ENCODE measurements around the gene SMIM3.
A peak's percentile ranks its signal among the peaks of the same experiment; 100 is the strongest.
"Not testable (repeated sequence)": the region's sequence is repeated elsewhere in the genome, so short reads cannot be mapped to it uniquely, and the experiment has no call there.

The SMIM3 gene

DNA sequence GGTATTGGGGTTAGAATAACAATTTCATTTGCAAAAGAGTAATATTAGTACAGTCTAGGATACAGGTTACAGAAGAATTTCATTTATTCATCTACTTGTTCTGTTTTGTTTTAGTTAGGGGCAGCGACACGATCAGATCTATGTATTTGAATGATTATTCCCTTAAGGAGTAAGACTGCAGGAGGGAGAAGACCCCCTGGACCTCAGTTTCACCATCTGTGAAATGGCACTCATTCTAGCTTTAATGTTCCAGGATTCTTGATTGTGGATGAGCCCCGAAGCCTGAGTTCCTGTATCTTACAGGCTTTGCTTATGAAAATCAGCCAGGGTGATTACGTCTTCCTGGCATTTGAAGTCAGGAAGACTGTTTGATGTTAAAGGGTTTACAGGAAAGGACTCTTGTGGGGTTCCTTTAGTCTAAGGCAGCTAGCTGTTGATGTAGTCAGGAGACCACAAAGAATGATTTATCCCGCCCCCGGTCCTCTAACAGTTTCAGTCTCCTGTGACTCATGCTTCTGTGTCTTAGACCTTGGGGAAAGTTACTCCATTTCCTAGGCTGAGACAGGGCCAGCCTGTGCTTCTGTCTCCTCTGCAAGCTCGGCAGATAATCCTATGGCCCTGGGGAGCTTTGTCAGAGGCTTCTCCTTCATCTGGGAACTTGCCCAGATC, 11.5 kb downstream of the SMIM3 start:
- no peaks in the 10 kb centered on the region for H3K27me3 ChIP-seq (ENCODE audit: insufficient read depth, low read length)
- H3K4me3 ChIP-seq (ENCODE audit: low read length), result no peak overlapping the region
- H2AFZ ChIP-seq (ENCODE audit: low read depth, low read length), result no peak overlapping the region
- no peaks in the 10 kb centered on the region for H3K36me3 ChIP-seq (ENCODE audit: insufficient read depth, low read length)
- no peaks in the 10 kb centered on the region for H3K4me1 ChIP-seq (ENCODE audit: insufficient read depth, low read length)
- H3K9me3 ChIP-seq (ENCODE audit: low read length), result no peaks in the 10 kb centered on the region

DNA sequence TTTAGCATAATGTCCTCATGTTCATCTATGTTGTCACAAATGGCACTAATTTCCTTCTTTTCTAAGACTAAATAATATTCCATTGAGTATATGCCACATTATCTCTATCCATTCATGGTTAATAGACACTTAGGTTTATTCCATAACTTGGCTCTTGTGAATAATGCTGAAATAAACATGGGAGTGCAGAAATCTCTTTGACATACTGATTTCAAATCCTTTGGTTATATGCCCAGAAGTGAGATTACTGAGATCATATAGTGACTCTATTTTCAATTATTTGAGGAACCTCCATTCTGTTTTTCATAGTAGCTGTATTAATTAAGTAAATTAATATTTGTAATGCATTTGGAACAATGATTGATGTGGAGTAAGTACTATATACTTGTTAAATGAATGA, 13.0 kb downstream of the SMIM3 start:
- no peak overlapping the region for H3K4me3 ChIP-seq (ENCODE audit: low read length)
- H2AFZ ChIP-seq (ENCODE audit: low read depth, low read length), result no peak overlapping the region
- H3K4me1 ChIP-seq (ENCODE audit: insufficient read depth, low read length), result no peaks in the 10 kb centered on the region
- H3K27me3 ChIP-seq (ENCODE audit: insufficient read depth, low read length), result no peaks in the 10 kb centered on the region
- peaks cover 3% of the 10 kb centered on the region for H3K36me3 ChIP-seq (ENCODE audit: insufficient read depth, low read length)
- no peaks in the 10 kb centered on the region for H3K9me3 ChIP-seq (ENCODE audit: low read length)

DNA sequence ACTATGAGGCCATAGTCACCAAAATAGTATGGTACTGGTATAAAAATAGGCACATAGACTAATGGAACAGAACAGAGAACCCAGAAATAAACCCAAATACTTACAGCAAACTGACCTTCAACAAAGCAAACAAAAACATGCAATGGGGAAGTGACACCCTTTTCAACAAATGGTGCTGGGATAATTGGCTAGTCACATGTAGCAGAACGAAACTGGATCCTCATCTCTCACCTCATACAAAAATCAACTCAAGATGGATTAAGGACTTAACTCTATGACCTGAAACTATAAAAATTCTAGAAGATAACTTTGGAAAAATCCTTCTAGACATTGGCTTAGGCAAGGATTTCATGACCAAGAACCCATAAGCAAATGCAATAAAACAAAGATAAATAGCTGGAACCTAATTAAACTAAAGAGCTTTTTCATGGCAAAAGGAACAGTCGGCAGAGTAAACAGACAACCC, 14.9 kb downstream of the SMIM3 start:
- not testable (repeated sequence) for H3K27me3 ChIP-seq (ENCODE audit: insufficient read depth, low read length); H3K4me1 ChIP-seq (ENCODE audit: insufficient read depth, low read length); H2AFZ ChIP-seq (ENCODE audit: low read depth, low read length); H3K36me3 ChIP-seq (ENCODE audit: insufficient read depth, low read length); H3K9me3 ChIP-seq (ENCODE audit: low read length); H3K4me3 ChIP-seq (ENCODE audit: low read length)

DNA sequence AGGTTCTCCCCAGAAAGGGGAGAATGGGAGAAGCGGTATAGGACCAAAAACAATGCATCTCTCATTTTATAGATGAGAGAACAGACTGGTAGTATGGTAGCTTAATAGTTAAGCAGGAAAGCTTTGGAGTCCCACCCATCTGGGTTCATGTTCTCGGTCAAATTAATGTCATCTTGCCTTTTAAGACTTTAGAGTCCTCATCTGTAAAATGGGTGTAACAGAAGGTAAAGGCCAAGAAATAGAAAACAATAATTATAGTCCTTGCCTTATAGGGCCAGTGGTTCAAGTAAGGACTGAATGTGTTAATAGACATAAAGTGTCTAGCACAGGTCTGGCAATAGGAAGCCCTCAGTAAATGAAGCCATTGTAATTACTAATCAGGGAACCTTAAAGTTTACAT, 16.4 kb downstream of the SMIM3 start:
- Histone ChIP-seq H3K4me1 (ENCODE audit: insufficient read depth, low read length) (no peaks in the 10 kb centered on the region), H3K9me3 (ENCODE audit: low read length) (no peaks in the 10 kb centered on the region), H3K36me3 (ENCODE audit: insufficient read depth, low read length) (peaks cover 3% of the 10 kb centered on the region), H3K4me3 (ENCODE audit: low read length) (no peak overlapping the region), H3K27me3 (ENCODE audit: insufficient read depth, low read length) (no peaks in the 10 kb centered on the region), H2AFZ (ENCODE audit: low read depth, low read length) (no peak overlapping the region)

DNA sequence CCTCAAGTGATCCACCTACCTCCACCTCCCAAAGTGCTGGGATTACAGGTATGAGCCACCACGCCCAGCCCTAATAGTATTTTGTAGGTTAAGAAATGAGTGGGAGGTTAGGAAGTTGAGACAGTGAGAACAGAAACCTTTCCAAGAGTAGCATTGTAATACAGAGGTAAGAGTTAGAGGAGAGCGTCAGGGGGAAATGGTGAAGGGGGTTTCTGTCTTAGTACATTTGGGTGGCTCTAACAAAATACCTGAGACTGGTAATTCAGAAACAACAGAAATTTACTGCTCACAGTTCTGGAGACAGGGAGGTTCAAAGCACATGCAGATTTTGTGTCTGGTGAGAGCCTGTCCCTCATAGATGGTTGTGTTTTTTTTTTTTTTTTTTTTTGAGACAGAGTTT, 18.8 kb downstream of the SMIM3 start:
- H2AFZ ChIP-seq (ENCODE audit: low read depth, low read length), result no peak overlapping the region
- no peaks in the 10 kb centered on the region for H3K27me3 ChIP-seq (ENCODE audit: insufficient read depth, low read length)
- no peak overlapping the region for H3K4me3 ChIP-seq (ENCODE audit: low read length)
- H3K36me3 ChIP-seq (ENCODE audit: insufficient read depth, low read length), result peaks cover 3% of the 10 kb centered on the region
- no peaks in the 10 kb centered on the region for H3K9me3 ChIP-seq (ENCODE audit: low read length)
- H3K4me1 ChIP-seq (ENCODE audit: insufficient read depth, low read length), result no peaks in the 10 kb centered on the region

DNA sequence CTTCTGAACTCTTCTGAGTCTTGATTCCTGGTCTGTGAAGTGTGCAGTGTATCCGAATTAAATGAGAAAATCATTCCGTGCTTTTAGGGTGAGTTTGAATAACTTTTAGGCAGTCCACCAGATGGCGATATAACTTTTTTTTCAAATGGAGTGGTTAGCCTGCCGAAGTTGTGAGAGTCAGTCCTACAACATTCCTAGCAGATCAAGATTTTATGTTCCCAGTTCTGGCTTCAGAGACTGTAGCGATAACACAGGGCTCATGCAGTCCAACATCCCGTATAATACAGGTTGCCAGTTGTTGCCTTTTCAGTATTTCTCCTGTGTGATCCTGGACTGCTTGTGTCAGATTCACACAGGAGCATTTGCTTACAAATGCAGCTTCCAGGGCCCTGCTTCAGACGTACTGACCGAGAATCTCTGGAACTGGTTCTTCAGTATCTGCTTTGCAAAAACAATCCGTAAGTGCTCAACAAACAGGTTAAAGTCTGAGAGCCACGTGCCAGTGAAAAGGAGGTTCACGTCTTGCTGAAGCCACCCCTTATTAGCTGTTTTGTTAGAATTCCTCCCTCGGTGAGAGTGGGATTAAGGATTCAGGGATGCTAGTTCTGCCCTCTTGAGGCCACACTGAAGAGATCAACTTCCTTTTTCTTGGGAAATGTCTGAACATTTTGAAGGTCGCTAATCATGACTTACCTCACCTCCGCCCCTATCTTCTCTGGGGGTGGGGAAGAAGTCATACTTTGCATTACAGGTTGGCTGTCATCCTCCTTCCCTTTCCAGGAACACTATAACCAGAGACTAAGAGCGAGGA, 22.8 kb downstream of the SMIM3 start:
- peak overlapping the region; percentile 91 for H2AFZ ChIP-seq (ENCODE audit: low read depth, low read length)
- H3K4me3 ChIP-seq (ENCODE audit: low read length), result peak overlapping the region; percentile 62
- H3K27me3 ChIP-seq (ENCODE audit: insufficient read depth, low read length), result no peaks in the 10 kb centered on the region
- H3K36me3 ChIP-seq (ENCODE audit: insufficient read depth, low read length), result no peaks in the 10 kb centered on the region
- H3K4me1 ChIP-seq (ENCODE audit: insufficient read depth, low read length), result no peaks in the 10 kb centered on the region
- H3K9me3 ChIP-seq (ENCODE audit: low read length), result no peaks in the 10 kb centered on the region

DNA sequence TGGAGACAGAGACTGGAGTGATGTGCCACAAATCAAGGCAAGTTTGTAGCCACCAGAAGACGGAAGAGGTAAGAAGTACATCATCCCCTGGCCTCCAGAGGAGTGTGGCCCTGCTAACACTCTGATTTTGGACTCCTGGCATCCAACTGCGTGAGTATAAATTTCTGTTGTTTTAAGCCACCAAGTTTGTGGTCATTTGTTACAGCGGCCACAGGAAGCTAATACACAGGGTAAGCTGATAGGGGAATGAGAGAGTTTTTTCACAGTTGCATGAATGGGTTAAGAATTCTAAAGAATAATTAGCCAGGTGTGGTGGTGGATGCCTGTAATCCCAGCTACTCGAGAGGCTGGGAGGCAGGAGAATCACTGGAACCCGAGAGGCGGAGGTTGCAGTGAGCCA, 25.8 kb downstream of the SMIM3 start:
- no peaks in the 10 kb centered on the region for H3K36me3 ChIP-seq (ENCODE audit: insufficient read depth, low read length)
- no peak overlapping the region for H3K4me3 ChIP-seq (ENCODE audit: low read length)
- no peaks in the 10 kb centered on the region for H3K9me3 ChIP-seq (ENCODE audit: low read length)
- H3K27me3 ChIP-seq (ENCODE audit: insufficient read depth, low read length), result no peaks in the 10 kb centered on the region
- no peak overlapping the region for H2AFZ ChIP-seq (ENCODE audit: low read depth, low read length)
- H3K4me1 ChIP-seq (ENCODE audit: insufficient read depth, low read length), result no peaks in the 10 kb centered on the region

DNA sequence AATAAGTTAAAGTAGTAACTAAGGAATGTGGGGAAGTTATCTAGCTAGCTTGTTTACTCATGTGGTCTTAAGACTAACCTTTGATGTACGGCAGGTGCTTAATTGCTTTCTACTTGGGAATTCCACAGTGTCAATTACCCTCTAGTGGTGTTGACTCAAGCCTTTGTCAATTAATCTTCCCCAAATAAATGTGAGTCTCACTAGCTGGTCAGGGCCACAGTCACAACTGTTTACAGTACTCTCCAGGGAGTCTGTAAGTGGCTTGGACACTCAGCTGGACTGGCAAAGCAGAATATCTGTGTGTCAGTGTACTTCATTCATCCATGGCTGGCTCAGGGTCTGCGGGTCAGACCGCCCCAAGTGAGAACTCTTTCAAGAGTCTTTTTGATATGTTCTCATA, 30.8 kb downstream of the SMIM3 start:
- Histone ChIP-seq H3K4me1 (ENCODE audit: insufficient read depth, low read length) (no peaks in the 10 kb centered on the region), H2AFZ (ENCODE audit: low read depth, low read length) (no peak overlapping the region), H3K36me3 (ENCODE audit: insufficient read depth, low read length) (no peaks in the 10 kb centered on the region), H3K9me3 (ENCODE audit: low read length) (no peaks in the 10 kb centered on the region), H3K27me3 (ENCODE audit: insufficient read depth, low read length) (no peaks in the 10 kb centered on the region), H3K4me3 (ENCODE audit: low read length) (no peak overlapping the region)

DNA sequence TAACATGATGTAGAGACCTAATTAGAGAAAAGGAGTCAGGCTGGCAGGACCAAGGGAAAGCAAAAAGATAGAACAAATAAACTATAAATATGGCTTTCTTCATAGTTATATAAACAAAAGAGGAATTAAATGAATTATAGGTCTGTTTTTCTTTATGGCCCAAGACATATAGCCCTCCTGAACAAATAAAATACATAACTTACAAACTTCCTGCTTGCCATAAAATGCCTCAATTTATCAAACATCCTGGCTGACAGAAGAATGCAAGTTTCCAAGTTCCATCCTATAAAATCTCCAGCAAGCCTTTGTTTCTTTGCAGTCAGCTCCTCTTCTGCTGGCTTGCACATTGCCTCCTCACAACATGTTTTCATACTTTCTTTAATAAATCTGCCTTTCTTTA, 36.5 kb downstream of the SMIM3 start:
- H2AFZ ChIP-seq (ENCODE audit: low read depth, low read length), result no peak overlapping the region
- no peak overlapping the region for H3K4me3 ChIP-seq (ENCODE audit: low read length)
- no peaks in the 10 kb centered on the region for H3K4me1 ChIP-seq (ENCODE audit: insufficient read depth, low read length)
- no peaks in the 10 kb centered on the region for H3K27me3 ChIP-seq (ENCODE audit: insufficient read depth, low read length)
- H3K36me3 ChIP-seq (ENCODE audit: insufficient read depth, low read length), result no peaks in the 10 kb centered on the region
- peaks cover 2% of the 10 kb centered on the region for H3K9me3 ChIP-seq (ENCODE audit: low read length)

DNA sequence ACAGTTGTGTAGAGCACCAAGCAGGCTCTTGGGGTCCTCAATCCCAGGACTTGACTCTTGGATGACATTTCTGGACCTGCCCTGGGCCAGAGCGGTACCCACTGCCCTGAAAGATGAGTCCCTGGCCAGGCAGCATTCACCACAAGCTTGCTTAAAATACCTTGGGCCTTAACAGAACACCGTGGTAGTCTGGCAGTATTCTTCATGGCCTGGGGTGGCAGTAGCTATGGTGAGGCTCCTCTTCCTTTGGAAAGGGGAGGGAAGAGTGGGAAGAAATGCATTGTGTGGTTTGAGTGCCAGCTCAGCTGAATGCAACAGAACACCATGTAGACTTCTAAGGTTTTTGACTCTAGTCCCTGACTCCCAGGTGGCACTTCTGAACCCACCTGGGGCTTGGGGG, 38.4 kb downstream of the SMIM3 start:
- H2AFZ ChIP-seq (ENCODE audit: low read depth, low read length), result no peak overlapping the region
- H3K4me3 ChIP-seq (ENCODE audit: low read length), result no peak overlapping the region
- H3K27me3 ChIP-seq (ENCODE audit: insufficient read depth, low read length), result no peaks in the 10 kb centered on the region
- no peaks in the 10 kb centered on the region for H3K36me3 ChIP-seq (ENCODE audit: insufficient read depth, low read length)
- H3K4me1 ChIP-seq (ENCODE audit: insufficient read depth, low read length), result no peaks in the 10 kb centered on the region
- peaks cover 2% of the 10 kb centered on the region for H3K9me3 ChIP-seq (ENCODE audit: low read length)

DNA sequence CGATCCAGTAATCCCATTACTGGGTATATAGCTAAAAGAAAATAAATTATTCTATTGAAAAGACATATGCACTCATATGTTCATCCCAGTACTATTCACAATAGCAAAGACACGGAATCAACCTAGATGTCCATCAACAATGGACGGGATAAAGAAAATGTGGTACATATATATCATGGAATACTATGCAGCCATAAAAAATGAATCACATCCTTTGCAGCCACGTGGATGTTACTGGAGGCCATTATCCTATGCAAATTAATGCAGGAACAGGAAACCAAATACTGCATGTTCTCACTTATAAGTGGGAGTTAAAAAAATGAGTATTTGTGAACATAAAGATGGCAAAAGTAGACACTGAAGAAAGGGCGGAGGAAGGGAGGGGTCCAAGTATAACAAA, 51.2 kb downstream of the SMIM3 start:
- no peaks in the 10 kb centered on the region for H3K36me3 ChIP-seq (ENCODE audit: insufficient read depth, low read length)
- H3K4me1 ChIP-seq (ENCODE audit: insufficient read depth, low read length), result no peaks in the 10 kb centered on the region
- no peak overlapping the region for H2AFZ ChIP-seq (ENCODE audit: low read depth, low read length)
- H3K27me3 ChIP-seq (ENCODE audit: insufficient read depth, low read length), result no peaks in the 10 kb centered on the region
- no peaks in the 10 kb centered on the region for H3K9me3 ChIP-seq (ENCODE audit: low read length)
- no peak overlapping the region for H3K4me3 ChIP-seq (ENCODE audit: low read length)

DNA sequence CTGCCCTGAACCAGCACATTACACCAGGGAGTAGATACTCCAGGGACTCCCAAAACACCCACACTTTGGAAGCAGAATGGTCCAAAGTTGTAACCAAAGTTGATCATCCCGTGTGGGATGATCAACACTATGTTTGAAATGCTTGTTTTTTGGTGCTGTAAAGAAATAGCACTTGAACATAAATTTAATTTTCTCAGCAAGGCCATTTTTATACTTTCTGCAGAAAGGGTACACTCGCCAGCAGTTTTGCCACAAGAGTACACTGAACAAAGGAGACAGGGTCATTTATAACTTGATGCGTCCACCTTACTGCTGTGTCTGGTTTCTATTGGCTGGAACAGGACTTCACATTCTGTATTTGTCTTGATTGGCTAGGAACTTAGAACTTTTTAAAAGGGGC, 53.3 kb downstream of the SMIM3 start:
- H3K36me3 ChIP-seq (ENCODE audit: insufficient read depth, low read length); H3K4me3 ChIP-seq (ENCODE audit: low read length); H3K4me1 ChIP-seq (ENCODE audit: insufficient read depth, low read length); H3K27me3 ChIP-seq (ENCODE audit: insufficient read depth, low read length); H2AFZ ChIP-seq (ENCODE audit: low read depth, low read length); H3K9me3 ChIP-seq (ENCODE audit: low read length): not testable (repeated sequence)

DNA sequence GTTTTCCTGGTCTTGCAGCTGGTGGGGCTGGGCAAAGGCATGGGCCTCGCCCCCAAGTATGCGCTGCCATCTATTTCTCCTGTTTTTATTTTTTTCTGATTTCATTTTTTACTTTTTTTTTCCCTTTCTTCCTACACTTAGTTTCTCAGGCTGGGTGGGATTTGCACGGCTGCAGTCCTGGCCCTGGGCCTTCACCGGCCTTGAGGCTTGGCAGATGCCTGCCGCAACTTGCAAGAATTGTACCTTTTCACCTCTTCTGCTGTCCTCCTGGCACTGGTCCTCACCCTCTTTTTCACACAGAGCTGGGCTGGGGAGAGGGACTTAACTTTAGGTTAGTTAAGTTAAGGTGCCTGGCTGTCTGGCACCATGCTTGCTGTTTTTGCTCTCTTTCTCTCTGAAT, 57.5 kb downstream of the SMIM3 start:
- H3K4me3 ChIP-seq (ENCODE audit: low read length), result no peak overlapping the region
- no peak overlapping the region for H2AFZ ChIP-seq (ENCODE audit: low read depth, low read length)
- no peaks in the 10 kb centered on the region for H3K4me1 ChIP-seq (ENCODE audit: insufficient read depth, low read length)
- no peaks in the 10 kb centered on the region for H3K36me3 ChIP-seq (ENCODE audit: insufficient read depth, low read length)
- peaks cover 12% of the 10 kb centered on the region for H3K27me3 ChIP-seq (ENCODE audit: insufficient read depth, low read length)
- no peaks in the 10 kb centered on the region for H3K9me3 ChIP-seq (ENCODE audit: low read length)

DNA sequence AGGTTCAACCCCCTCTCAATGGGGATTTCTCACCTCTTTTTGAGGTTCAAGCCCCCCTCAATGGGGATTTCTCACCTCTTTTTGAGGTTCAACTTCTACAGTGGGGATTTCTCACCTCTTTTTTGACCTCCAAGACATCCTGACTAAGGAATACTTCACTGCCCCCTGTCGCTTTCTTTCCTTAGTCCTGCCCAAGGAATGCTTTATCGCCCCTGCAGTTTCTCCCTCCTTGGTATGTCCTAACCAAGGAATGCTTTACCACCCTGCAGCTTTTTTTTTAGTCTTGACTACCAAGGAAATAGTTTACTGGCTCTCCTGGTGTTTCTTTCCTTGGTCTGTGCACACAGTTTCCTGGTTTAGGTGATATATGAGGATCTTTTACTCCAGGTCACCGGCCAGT, 58.1 kb downstream of the SMIM3 start:
- Histone ChIP-seq H3K4me3 (ENCODE audit: low read length) (no peak overlapping the region), H3K4me1 (ENCODE audit: insufficient read depth, low read length) (no peaks in the 10 kb centered on the region), H3K27me3 (ENCODE audit: insufficient read depth, low read length) (peaks cover 16% of the 10 kb centered on the region), H3K9me3 (ENCODE audit: low read length) (no peaks in the 10 kb centered on the region), H3K36me3 (ENCODE audit: insufficient read depth, low read length) (no peaks in the 10 kb centered on the region), H2AFZ (ENCODE audit: low read depth, low read length) (no peak overlapping the region)

All from neuron (in vitro differentiated cells).